K562 (cell line): Measurements from ENCODE around the gene RNASEH2A. TPM values are rescaled to one million over a fixed set of nuclear protein-coding genes. Genes with fewer than 3 reads are reported as not detected.

Source experiments
- JUND ChIP-seq, 2 experiments: IDR thresholded peaks; 2 replicates in 1 of 2; 3 replicates in 1 of 2; pipeline ENCODE4 v1.6.1; 2011; ENCODE audit warnings: borderline replicate concordance in 2 of 2, low read depth in 2 of 2, low read length in 2 of 2, improper control_type of control experiment in 1 of 2, missing biosample characterization in 1 of 2, missing genetic modification characterization in 1 of 2, missing genetic modification reagents in 1 of 2
- MAFF ChIP-seq: IDR thresholded peaks from 2 replicates; pipeline ENCODE4 v1.6.1; 2012; ENCODE audit warnings: low read length, improper control_type of control experiment
- MAFK ChIP-seq: IDR thresholded peaks from 2 replicates; pipeline ENCODE4 v1.6.1; 2011; ENCODE audit warnings: low read length, improper control_type of control experiment
- SOX6 ChIP-seq: fragments of 450-650 bp; IDR thresholded peaks from 2 replicates; pipeline ENCODE4 v1.6.1; 2014; ENCODE audit warnings: mild to moderate bottlenecking
- U2AF2 ChIP-seq: fragments of 200-400 bp; formaldehyde crosslinking; optimal IDR thresholded peaks from 2 replicates; pipeline ENCODE3; 2017; ENCODE audit warnings: low read depth, mild to moderate bottlenecking, low read length
- ZBTB1 ChIP-seq: sonication (generic); formaldehyde crosslinking; IDR thresholded peaks from 2 replicates; pipeline ENCODE4 v1.8.1; 2023; ENCODE audit warnings: missing genetic modification reagents, low read depth, mild to moderate bottlenecking, borderline replicate concordance
- ZNF133 ChIP-seq: fragments of 250-450 bp; sonication (Bioruptor Pico); IDR thresholded peaks from 2 replicates; pipeline ENCODE4 v1.4.0; 2020; ENCODE audit warnings: mild to moderate bottlenecking
- polyA plus RNA-seq, 8 experiments: library from polyadenylated mRNA; depleted of rRNA in 4 of 8; stranded (reverse) in 5 of 8; unstranded in 3 of 8; fragments of >200 nt; fragmentation: Nextera tagmentation in 2 of 8; fragmentation: Illumina TruSeq in 1 of 8; extraction: Ambion mirVana in 2 of 8; extraction: Trizol in 1 of 8; gene quantifications; 2 replicates each; pipeline versions ENCODE4 v1.2.1 to v1.2.3, GENCODE V29; 2011 to 2014; ENCODE audit warnings: inconsistent platforms in 1 of 8, missing spikeins in 1 of 8
- total RNA-seq, 7 experiments: library from RNA; depleted of rRNA in 6 of 7; stranded (reverse); fragments of >200 nt in 6 of 7; fragmentation: Illumina TruSeq in 2 of 7; extraction: Trizol in 2 of 7; gene quantifications; 2 replicates each; pipeline versions ENCODE4 v1.2.1 to v1.2.3, GENCODE V29; 2011 to 2021; ENCODE audit warnings: low replicate concordance in 1 of 7
- TF ChIP-seq, protein P1 (sequence below): fragments of 250-450 bp; sonication (Bioruptor Pico); IDR thresholded peaks from 2 replicates; pipeline ENCODE4 v1.4.0; 2020
- TF ChIP-seq, protein P2 (sequence below): fragments of 150-350 bp; IDR thresholded peaks from 2 replicates; pipeline ENCODE4 v1.6.1; 2014; ENCODE audit warnings: low read depth, mild to moderate bottlenecking, low read length, borderline replicate concordance
- TF ChIP-seq, protein P3 (sequence below): IDR thresholded peaks from 2 replicates; pipeline ENCODE4 v1.6.1; 2014; ENCODE audit warnings: antibody characterized with exemption
- TF ChIP-seq, protein P4 (sequence below): fragments of 450-650 bp; formaldehyde crosslinking; IDR thresholded peaks from 2 replicates; pipeline ENCODE4 v1.4.0; 2020; ENCODE audit warnings: mild to moderate bottlenecking
- TF ChIP-seq, protein P5 (sequence below): fragments of 450-650 bp; IDR thresholded peaks from 2 replicates; pipeline ENCODE4 v1.6.1; 2017; ENCODE audit warnings: antibody characterized with exemption

Gene RNASEH2A
- total and polyA plus RNA-seq, 9 of the 15 experiments (the other 6 are each of a cell fraction or from before 2014, with no cell fraction given) = 22.3 to 78.0 (median 61.7) TPM

DNA sequence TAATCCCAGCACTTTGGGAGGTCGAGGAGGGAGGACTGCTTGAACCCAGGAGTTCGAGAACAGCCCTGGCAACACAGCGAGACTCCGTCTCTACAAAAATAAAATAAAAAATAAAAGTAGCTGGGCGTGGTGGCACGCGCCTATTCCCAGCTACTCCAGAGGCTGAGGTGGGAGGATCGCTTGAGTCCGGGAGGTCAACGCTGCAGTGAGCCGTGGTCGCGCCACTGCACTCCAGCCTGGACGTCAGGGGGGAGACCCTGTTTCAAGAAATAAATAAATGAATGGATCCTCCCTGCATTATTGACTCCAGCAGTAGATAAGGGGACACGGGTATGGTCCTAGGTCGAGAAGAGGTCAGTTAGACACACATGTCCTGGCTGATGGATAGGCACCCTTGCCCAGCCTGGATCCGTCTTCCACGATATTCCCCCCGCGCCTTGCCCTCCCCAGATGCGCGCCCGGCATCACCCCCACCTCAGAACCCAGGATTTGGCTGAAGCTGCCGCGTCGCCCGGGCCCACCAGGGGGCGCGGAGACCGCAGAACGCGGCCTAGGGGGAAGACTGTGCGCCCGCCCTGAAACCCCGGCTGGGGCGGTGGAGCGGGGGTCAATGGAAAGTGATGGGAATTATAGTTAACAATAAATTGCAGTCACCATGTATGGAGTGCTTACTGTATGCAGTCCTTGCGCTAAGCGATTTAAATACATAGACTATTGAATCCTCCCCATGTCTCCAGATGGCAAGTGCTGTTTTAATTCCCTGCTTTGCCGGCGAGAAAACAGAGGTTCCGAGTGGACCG, 29.0 kb upstream of the RNASEH2A start (continued):
- TF ChIP-seq, protein P1, sequence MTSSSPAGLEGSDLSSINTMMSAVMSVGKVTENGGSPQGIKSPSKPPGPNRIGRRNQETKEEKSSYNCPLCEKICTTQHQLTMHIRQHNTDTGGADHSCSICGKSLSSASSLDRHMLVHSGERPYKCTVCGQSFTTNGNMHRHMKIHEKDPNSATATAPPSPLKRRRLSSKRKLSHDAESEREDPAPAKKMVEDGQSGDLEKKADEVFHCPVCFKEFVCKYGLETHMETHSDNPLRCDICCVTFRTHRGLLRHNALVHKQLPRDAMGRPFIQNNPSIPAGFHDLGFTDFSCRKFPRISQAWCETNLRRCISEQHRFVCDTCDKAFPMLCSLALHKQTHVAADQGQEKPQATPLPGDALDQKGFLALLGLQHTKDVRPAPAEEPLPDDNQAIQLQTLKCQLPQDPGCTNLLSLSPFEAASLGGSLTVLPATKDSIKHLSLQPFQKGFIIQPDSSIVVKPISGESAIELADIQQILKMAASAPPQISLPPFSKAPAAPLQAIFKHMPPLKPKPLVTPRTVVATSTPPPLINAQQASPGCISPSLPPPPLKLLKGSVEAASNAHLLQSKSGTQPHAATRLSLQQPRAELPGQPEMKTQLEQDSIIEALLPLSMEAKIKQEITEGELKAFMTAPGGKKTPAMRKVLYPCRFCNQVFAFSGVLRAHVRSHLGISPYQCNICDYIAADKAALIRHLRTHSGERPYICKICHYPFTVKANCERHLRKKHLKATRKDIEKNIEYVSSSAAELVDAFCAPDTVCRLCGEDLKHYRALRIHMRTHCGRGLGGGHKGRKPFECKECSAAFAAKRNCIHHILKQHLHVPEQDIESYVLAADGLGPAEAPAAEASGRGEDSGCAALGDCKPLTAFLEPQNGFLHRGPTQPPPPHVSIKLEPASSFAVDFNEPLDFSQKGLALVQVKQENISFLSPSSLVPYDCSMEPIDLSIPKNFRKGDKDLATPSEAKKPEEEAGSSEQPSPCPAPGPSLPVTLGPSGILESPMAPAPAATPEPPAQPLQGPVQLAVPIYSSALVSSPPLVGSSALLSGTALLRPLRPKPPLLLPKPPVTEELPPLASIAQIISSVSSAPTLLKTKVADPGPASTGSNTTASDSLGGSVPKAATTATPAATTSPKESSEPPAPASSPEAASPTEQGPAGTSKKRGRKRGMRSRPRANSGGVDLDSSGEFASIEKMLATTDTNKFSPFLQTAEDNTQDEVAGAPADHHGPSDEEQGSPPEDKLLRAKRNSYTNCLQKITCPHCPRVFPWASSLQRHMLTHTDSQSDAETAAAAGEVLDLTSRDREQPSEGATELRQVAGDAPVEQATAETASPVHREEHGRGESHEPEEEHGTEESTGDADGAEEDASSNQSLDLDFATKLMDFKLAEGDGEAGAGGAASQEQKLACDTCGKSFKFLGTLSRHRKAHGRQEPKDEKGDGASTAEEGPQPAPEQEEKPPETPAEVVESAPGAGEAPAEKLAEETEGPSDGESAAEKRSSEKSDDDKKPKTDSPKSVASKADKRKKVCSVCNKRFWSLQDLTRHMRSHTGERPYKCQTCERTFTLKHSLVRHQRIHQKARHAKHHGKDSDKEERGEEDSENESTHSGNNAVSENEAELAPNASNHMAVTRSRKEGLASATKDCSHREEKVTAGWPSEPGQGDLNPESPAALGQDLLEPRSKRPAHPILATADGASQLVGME (CRISPR knock-in tag) = no peak
- TF ChIP-seq JUND (IDR thresholded peaks at IDR 0.05; ENCODE audit: borderline replicate concordance, low read depth, low read length) = no peak
- TF ChIP-seq JUND (tag; IDR thresholded peaks at IDR 0.05; ENCODE audit: borderline replicate concordance, low read depth, low read length) = no peak; the same call in 2 of the 3 replicates
- no peak for TF ChIP-seq MAFF
- no peak for TF ChIP-seq U2AF2
- TF ChIP-seq, protein P2, sequence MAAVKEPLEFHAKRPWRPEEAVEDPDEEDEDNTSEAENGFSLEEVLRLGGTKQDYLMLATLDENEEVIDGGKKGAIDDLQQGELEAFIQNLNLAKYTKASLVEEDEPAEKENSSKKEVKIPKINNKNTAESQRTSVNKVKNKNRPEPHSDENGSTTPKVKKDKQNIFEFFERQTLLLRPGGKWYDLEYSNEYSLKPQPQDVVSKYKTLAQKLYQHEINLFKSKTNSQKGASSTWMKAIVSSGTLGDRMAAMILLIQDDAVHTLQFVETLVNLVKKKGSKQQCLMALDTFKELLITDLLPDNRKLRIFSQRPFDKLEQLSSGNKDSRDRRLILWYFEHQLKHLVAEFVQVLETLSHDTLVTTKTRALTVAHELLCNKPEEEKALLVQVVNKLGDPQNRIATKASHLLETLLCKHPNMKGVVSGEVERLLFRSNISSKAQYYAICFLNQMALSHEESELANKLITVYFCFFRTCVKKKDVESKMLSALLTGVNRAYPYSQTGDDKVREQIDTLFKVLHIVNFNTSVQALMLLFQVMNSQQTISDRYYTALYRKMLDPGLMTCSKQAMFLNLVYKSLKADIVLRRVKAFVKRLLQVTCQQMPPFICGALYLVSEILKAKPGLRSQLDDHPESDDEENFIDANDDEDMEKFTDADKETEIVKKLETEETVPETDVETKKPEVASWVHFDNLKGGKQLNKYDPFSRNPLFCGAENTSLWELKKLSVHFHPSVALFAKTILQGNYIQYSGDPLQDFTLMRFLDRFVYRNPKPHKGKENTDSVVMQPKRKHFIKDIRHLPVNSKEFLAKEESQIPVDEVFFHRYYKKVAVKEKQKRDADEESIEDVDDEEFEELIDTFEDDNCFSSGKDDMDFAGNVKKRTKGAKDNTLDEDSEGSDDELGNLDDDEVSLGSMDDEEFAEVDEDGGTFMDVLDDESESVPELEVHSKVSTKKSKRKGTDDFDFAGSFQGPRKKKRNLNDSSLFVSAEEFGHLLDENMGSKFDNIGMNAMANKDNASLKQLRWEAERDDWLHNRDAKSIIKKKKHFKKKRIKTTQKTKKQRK = no peak
- no peak for TF ChIP-seq ZNF133
- no peak for TF ChIP-seq ZBTB1 (CRISPR knock-in tag)
- no peak for TF ChIP-seq MAFK
- TF ChIP-seq, protein P3, sequence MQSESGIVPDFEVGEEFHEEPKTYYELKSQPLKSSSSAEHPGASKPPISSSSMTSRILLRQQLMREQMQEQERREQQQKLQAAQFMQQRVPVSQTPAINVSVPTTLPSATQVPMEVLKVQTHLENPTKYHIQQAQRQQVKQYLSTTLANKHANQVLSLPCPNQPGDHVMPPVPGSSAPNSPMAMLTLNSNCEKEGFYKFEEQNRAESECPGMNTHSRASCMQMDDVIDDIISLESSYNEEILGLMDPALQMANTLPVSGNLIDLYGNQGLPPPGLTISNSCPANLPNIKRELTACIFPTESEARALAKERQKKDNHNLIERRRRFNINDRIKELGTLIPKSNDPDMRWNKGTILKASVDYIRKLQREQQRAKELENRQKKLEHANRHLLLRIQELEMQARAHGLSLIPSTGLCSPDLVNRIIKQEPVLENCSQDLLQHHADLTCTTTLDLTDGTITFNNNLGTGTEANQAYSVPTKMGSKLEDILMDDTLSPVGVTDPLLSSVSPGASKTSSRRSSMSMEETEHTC = no peak
- TF ChIP-seq SOX6 = no peak
- TF ChIP-seq, protein P4, sequence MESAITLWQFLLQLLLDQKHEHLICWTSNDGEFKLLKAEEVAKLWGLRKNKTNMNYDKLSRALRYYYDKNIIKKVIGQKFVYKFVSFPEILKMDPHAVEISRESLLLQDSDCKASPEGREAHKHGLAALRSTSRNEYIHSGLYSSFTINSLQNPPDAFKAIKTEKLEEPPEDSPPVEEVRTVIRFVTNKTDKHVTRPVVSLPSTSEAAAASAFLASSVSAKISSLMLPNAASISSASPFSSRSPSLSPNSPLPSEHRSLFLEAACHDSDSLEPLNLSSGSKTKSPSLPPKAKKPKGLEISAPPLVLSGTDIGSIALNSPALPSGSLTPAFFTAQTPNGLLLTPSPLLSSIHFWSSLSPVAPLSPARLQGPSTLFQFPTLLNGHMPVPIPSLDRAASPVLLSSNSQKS (CRISPR knock-in tag) = no peak
- TF ChIP-seq, protein P5, sequence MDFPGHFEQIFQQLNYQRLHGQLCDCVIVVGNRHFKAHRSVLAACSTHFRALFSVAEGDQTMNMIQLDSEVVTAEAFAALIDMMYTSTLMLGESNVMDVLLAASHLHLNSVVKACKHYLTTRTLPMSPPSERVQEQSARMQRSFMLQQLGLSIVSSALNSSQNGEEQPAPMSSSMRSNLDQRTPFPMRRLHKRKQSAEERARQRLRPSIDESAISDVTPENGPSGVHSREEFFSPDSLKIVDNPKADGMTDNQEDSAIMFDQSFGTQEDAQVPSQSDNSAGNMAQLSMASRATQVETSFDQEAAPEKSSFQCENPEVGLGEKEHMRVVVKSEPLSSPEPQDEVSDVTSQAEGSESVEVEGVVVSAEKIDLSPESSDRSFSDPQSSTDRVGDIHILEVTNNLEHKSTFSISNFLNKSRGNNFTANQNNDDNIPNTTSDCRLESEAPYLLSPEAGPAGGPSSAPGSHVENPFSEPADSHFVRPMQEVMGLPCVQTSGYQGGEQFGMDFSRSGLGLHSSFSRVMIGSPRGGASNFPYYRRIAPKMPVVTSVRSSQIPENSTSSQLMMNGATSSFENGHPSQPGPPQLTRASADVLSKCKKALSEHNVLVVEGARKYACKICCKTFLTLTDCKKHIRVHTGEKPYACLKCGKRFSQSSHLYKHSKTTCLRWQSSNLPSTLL = no peak
